HG02623 (cell line): Measurements from ENCODE around the gene ACAT1.
"Not testable (repeated sequence)": the region's sequence is repeated elsewhere in the genome, so short reads cannot be mapped to it uniquely, and the experiment has no call there.

Experiments used
- ATAC-seq: cut with Tn5 transposase; IDR thresholded peaks from one replicate; pipeline ENCODE4 v1.9.1; 2021; ENCODE audit warnings: moderate library complexity; ENCODE audit not compliant: unreplicated experiment

ACAT1 gene

DNA sequence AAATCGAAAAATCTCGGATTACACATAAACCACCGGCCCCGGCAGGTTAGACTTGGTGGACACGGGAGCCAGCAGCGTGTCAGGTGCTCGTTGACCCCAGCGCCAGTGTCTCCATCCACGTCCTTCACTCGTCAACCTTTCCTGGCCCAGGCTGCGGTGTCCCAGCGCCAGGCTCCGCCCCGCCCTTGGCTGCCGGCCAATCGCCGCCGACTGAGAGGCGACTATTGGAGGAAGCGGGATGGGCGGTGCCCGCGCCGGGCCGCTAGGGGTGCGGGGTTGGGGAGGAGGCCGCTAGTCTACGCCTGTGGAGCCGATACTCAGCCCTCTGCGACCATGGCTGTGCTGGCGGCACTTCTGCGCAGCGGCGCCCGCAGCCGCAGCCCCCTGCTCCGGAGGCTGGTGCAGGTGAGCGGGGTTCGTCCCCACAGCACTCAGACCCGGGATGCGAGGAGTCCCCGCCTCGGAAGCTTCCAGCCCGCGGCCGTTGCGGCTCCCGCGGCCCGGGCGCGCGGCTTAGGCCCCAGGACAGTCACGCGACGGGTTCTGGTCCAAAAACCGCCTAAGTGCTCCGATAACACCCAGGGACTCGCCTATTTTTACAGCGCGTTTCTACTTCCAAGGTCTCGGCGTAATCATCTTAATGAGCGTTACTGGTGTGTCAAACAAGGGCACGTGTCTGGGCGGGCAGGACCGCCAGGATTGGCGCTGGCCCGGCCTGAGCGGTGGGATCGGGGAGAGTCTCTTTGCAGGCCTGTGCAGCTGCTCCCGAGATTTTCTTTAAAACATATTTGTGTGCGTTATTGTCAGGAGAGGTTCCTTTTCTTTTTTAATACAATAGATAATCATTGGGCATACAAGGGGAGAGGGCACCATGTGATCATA lies at the start of gene ACAT1:
TSS of gene ACAT1 (plus strand) at position 294 of the 882 bp plus-strand sequence. CDS start at position 334, 40 bp downstream.
- ATAC-seq: peak; percentile 96

DNA sequence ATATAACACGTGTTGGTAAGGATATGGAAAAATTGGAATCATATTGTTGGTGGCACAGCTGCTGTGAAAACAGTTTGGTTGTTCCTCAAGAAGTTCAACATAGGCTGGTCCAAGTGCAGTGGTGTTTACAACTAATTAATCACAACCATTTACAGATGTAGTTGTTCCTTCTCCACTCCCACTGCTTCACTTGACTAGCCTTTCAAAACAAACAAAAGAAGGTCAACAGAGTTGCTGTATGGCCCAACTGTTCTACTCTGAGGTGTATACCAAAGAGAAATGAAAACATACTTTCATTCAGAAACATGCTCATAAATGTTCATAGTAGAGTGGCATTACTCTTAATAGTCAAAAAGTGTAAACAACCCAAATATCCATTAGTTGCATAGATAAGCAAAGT lies 36.6 kb upstream of the ACAT1 start:
- ATAC-seq: no peak

DNA sequence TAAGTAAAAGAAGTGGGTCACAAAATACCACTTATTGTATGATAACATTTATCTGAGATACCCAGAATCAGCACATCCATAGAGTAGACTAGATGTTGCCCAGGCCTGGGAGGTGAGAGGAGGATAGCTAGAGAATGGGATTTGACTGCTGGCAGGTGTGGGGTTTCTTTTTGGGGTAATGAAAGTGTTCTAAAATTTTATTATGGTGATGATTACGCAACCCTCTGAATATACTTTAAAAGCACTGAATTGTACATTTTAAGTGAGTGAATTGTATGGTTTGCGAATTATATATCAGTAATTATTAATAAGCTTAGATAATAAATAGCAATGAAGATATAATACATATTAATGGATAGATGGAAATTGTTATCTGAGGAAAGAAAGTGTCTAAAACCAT lies 35.7 kb upstream of the ACAT1 start:
- no peak for ATAC-seq

- ATAC-seq: no peak
These were observed 29.2 kb upstream of the ACAT1 start for GRCh38 chr11:108092134-108092533.

DNA sequence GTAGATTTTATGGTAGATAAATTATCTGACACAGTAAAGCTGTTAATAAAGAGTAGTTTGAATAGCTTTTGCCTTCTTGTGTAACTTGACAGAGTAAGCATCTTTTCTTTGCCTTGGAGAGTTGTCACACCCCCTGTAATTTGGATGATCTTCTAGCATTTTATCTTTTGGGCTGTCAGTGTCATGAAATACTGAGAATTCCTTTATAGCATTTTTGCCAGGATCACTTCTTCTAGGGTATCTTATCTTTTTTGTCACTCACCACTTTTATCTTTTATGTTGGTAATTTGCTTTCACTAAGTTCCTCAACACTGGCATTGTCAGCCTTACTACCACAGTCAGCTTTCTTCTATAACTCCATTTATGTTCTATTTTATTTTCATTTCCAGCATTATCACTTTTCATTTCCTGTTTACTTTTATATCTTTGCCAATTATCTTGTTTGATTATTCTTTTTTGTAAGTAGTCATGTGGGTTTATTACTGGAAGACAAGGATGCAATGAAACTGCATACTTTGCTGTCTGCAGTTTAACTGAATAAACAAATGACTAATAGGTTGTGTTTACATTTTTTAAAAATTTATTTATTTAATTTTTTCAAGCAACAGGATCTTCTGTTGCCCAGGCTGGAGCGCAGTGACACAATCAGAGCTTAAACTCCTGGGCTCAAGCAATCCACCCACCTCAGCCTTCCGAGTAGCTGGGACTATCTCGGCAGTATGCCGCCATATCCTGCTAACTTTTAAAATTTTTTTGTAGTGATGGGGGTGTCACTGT lies 28.1 kb upstream of the ACAT1 start:
- ATAC-seq: no peak

DNA sequence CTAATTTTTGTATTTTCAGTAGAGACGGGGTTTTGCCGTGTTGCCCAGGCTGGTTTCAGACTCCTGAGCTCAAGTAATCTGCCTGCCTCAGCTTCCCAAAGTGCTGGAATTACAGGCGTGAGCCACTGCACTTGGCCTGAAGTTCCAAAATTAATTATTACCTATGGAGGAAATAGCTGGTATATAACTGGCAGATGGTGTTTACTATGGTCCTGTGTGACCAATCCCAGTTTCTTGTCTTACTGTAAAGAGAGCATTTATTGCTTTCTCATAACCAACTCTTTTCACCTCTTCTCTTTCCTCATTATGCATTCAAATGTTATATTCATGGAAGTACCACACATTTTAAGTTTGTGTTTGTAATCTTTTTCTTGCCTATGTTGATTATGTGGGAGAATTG lies 24.2 kb upstream of the ACAT1 start:
- ATAC-seq: no peak

- no peak for ATAC-seq
These were observed 20.1 kb upstream of the ACAT1 start for GRCh38 chr11:108101090-108101775.

DNA sequence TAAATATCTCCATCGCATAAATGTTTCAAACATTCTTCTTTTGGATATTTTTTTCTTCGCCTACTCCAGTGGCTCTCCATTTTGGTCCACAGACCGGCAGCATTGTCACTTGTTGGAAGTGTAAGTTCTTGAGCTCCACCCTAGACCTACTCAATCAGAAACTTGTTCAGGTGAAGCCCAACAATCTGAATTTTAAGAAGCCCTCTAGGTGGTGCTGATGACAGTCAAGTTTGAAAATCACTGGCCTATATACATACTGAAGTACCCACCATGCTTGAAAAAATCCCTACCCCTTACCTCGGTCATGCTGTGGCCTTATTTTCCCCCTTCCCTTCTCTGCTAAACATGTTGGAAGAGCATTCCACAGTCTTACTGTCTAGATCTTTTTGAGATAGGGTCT lies 10.2 kb upstream of the ACAT1 start:
- no peak for ATAC-seq

DNA sequence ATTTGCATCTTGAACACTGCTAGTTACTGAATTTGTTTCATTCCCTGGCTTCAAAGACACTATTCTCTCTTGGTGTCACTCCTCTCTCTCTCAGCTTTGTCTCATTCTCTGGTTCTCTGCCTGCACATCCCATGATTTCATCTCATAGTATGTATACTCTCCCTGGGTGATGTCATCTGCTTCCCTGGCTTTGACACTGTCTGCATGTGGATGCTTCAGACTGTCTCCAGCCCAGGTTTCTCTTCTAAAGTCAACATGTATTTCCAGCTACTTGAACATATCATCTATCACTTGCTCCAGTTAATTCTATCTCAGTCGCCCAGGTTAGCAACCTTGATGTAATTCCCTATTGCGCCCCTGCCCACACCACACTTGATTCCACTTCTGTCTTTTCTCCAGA lies 9.3 kb upstream of the ACAT1 start:
- ATAC-seq: no peak

GRCh38 chr11:108115500-108116140 lies 5.7 kb upstream of the ACAT1 start:
- ATAC-seq: no peak

- ATAC-seq: no peak
These were observed 3.5 kb upstream of the ACAT1 start for GRCh38 chr11:108117746-108118371.

DNA sequence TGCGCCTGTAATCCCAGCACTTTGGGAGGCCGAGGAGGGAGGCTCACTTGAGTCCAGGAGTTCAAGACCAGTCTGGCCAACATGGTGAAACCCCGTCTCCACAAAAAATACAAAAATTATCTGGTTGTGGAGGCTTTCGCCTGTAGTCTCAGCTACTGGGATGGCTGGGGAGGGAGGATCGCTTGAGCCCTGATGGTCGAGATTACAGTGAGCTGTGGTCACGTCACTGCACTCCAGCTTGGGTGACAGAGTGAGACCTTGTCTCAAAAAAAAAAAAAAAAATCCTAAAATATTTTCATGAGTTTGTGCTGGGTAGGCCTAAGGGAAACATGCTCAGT lies 462 bp upstream of the ACAT1 start:
- ATAC-seq: not testable (repeated sequence)

- no peak for ATAC-seq
These were observed 830 bp downstream of the ACAT1 start for GRCh38 chr11:108122166-108122628.

DNA sequence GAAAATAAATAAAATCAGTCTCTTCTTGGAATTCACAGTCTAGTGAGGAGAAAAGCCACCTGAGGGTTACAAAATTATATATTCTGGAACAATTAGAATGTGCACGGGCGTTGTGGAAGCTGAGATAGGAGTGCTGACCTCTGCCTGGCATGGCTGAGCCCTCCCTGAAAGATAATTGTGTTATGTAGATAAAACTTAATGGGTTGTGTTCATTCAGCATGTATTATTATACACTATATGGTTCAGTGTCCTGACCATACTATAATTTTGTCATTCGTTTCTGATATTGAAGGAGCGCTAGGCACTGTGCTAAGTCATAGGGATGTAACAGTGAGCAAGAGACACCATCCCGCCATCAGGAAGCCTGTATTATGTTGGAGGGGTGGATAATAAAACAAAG lies 3.7 kb downstream of the ACAT1 start:
- no peak for ATAC-seq

DNA sequence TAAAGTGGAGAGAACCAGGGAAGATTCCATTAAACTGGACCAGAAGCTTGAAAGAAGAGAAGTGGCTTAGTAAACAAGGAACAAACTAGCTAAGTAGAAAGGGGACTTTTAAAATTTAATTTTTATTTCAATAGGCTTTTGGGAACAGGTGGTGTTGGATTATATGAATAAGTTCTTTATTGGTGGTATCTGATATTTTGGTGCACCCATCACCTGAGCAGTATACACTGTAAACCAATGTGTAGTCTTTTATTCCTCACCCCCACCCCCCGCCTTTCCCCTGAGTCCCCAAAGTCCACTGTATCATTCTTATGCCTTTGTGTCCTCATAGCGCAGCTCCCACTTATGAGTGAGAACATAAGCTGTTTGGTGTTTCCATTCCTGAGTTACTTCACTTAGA lies 7.4 kb downstream of the ACAT1 start:
- no peak for ATAC-seq

- no peak for ATAC-seq
These were observed 10.6 kb downstream of the ACAT1 start for GRCh38 chr11:108131993-108132392.

- ATAC-seq: not testable (repeated sequence)
These were observed 11.7 kb downstream of the ACAT1 start for GRCh38 chr11:108132993-108133538.

DNA sequence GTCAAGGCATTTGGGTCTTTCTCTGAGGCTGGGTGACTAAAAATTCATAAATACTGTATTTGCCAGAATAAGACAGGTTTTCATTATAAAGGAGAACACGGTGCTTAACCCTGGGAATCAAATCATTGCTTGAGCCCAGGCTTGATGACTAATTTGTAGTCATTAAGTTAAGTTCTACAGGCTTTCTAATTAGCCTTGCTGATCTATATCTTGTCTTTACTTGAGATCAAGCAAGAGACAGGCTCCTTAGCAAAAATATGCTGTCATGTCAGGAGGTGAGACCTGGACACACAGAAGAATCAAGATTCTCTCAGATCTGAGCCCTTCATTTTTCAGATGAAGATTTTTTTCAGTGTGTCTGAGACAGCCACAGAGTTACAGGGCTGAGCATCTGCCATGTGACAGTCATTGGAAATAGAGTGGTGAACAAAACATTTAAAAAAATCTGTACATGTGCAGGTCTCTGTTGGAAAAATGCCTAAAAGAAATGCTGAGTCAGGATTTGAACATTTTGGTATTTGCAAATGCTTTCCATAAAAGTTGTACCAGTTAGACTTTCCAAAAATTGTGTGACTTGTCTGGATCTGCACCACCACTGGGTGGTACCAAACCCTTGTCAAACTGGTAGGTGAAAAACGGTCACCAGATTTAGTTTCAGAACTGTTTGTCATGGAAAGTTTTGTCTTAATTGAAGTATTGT lies 14.6 kb downstream of the ACAT1 start:
- ATAC-seq: no peak

DNA sequence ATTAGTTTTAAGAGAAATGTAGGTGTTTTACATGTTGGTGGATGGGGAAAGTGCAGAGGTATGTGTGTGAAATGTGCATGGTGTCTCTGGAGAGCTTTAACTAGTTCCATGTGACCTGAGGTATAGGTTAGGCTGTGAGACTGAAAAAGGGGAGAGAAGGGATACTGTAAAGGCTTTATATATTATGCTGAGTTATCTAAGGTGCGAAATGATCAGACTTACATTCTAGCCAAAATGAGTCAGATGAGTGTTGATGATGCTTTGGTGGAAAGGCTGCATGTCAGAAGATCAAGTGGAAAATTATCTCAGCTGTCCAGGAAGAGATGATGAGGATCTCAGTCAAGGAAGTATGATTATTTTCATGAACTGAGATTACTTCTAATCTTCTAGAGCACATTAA lies 15.8 kb downstream of the ACAT1 start:
- ATAC-seq: no peak

DNA sequence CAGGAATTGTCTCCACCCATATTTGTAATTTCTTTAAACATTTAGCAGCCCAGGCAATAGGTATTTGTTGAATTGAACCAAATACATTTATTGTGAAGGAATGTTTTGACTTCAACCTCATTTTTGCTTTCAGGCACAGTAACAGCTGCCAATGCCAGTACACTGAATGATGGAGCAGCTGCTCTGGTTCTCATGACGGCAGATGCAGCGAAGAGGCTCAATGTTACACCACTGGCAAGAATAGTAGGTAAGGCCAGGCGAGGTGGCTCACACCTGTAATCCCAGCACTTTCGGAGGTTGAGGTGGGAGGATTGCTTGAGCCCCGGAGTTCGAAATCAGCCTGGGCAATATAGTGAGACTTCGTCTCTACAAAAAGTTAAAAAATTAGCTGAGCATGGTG lies 20.9 kb downstream of the ACAT1 start:
- no peak for ATAC-seq
